HEK293T (cell line): ENCODE measurements around the gene SLC38A10.

Experiments used
- CTCF ChIA-PET: fragments of 350-600 bp; formaldehyde crosslinking; extraction: SDS; loops from one replicate; lab custom pipeline; 2021; ENCODE audit warnings: antibody characterized with exemption, inconsistent platforms; lab: Yijun Ruan, JAX
- POLR2A ChIA-PET: fragments of 350-600 bp; formaldehyde crosslinking; extraction: SDS; loops from one replicate; lab custom pipeline; 2020; ENCODE audit warnings: antibody characterized with exemption, inconsistent platforms; lab: Yijun Ruan, JAX
- DNase-seq: peaks from one replicate; pipeline ENCODE4 v3.0.0; 2012; ENCODE audit warnings: mixed read lengths; ENCODE audit errors: extremely low spot score
- ARNT ChIP-seq: fragments of 450-650 bp; IDR thresholded peaks from 2 replicates; pipeline ENCODE4 v1.6.1; 2017; ENCODE audit warnings: mild to moderate bottlenecking
- BHLHE40 ChIP-seq: fragments of 450-650 bp; IDR thresholded peaks from 2 replicates; pipeline ENCODE4 v1.6.1; 2016; ENCODE audit warnings: mild to moderate bottlenecking, moderate library complexity, borderline replicate concordance
- CTBP1 ChIP-seq: fragments of 450-650 bp; IDR thresholded peaks from 2 replicates; pipeline ENCODE4 v1.6.1; 2016; ENCODE audit warnings: borderline replicate concordance
- ELF4 ChIP-seq: fragments of 450-650 bp; IDR thresholded peaks from 2 replicates; pipeline ENCODE4 v1.6.1; 2017; ENCODE audit warnings: antibody characterized with exemption
- FOXA1 ChIP-seq: fragments of 450-650 bp; IDR thresholded peaks from 2 replicates; pipeline ENCODE4 v1.6.1; 2016; ENCODE audit warnings: mild to moderate bottlenecking
- FOXK2 ChIP-seq: fragments of 450-650 bp; IDR thresholded peaks from 2 replicates; pipeline ENCODE4 v1.6.1; 2016; ENCODE audit warnings: mild to moderate bottlenecking
- FOXM1 ChIP-seq: fragments of 450-650 bp; IDR thresholded peaks from 2 replicates; pipeline ENCODE4 v1.6.1; 2017; ENCODE audit warnings: mild to moderate bottlenecking, borderline replicate concordance
- HDGF ChIP-seq: fragments of 450-650 bp; IDR thresholded peaks from 2 replicates; pipeline ENCODE4 v1.6.1; 2017; ENCODE audit warnings: antibody characterized with exemption, borderline replicate concordance
- L3MBTL2 ChIP-seq: fragments of 450-650 bp; conservative IDR thresholded peaks from 2 replicates; pipeline ENCODE4 v1.6.1; 2016; ENCODE audit warnings: mild to moderate bottlenecking
- LEF1 ChIP-seq: fragments of 450-650 bp; IDR thresholded peaks from 2 replicates; pipeline ENCODE4 v1.6.1; 2017; ENCODE audit warnings: mild to moderate bottlenecking, borderline replicate concordance
- NFRKB ChIP-seq: fragments of 450-650 bp; IDR thresholded peaks from 2 replicates; pipeline ENCODE4 v1.6.1; 2016; ENCODE audit warnings: mild to moderate bottlenecking, moderate library complexity
- PKNOX1 ChIP-seq: fragments of 450-650 bp; IDR thresholded peaks from 2 replicates; pipeline ENCODE4 v1.6.1; 2016
- SP1 ChIP-seq: fragments of 450-650 bp; IDR thresholded peaks from 2 replicates; pipeline ENCODE4 v1.6.1; 2017
- SUZ12 ChIP-seq: fragments of 450-650 bp; IDR thresholded peaks from 2 replicates; pipeline ENCODE4 v1.6.1; 2016; ENCODE audit warnings: mild to moderate bottlenecking
- TARDBP ChIP-seq: fragments of 450-650 bp; IDR thresholded peaks from 2 replicates; pipeline ENCODE4 v1.6.1; 2016
- ZNF384 ChIP-seq: fragments of 450-650 bp; IDR thresholded peaks from 2 replicates; pipeline ENCODE4 v1.6.1; 2016

Gene SLC38A10

GRCh38 chr17:81276781-81277180 lies 18.3 kb downstream of the SLC38A10 start:
- ChIA-PET CTCF (no interaction called here), POLR2A (no interaction called here)
- TF ChIP-seq HDGF = no peak
- TF ChIP-seq TARDBP = no peak
- no peak for TF ChIP-seq LEF1
- no peak for TF ChIP-seq FOXM1
- TF ChIP-seq SUZ12 = no peak
- TF ChIP-seq L3MBTL2 = no peak
- no peak for TF ChIP-seq ELF4
- TF ChIP-seq FOXK2 = no peak
- TF ChIP-seq FOXA1 = no peak
- no peak for TF ChIP-seq SP1
- DNase-seq = no peak

GRCh38 chr17:81274471-81274855 lies 20.6 kb downstream of the SLC38A10 start:
- TF ChIP-seq HDGF = no peak
- no peak for TF ChIP-seq FOXK2
- TF ChIP-seq L3MBTL2 = no peak
- no peak for TF ChIP-seq NFRKB
- no peak for TF ChIP-seq LEF1
- no peak for TF ChIP-seq FOXM1
- no peak for TF ChIP-seq CTBP1
- TF ChIP-seq SUZ12 = no peak
- DNase-seq = no peak
- ChIA-PET CTCF (no interaction called here), POLR2A (interaction anchor here (0.7 kb wide), 2 partner anchors 105 to 128 kb away, joined by 3 to 4 read pairs; no protein-coding TSS in a partner anchor)

GRCh38 chr17:81273698-81274470 lies 21.2 kb downstream of the SLC38A10 start:
- DNase-seq = no peak
- TF ChIP-seq CTBP1 = no peak
- TF ChIP-seq L3MBTL2 = no peak
- no peak for TF ChIP-seq ARNT
- no peak for TF ChIP-seq LEF1
- no peak for TF ChIP-seq PKNOX1
- ChIA-PET POLR2A (no interaction called here), CTCF (no interaction called here)

GRCh38 chr17:81272616-81273015 lies 22.5 kb downstream of the SLC38A10 start:
- DNase-seq = no peak
- ChIA-PET POLR2A (no interaction called here), CTCF (no interaction called here)
- no peak for TF ChIP-seq ELF4
- no peak for TF ChIP-seq SUZ12
- no peak for TF ChIP-seq LEF1
- TF ChIP-seq L3MBTL2 = no peak
- no peak for TF ChIP-seq FOXM1
- no peak for TF ChIP-seq HDGF
- no peak for TF ChIP-seq ARNT
- TF ChIP-seq FOXK2 = no peak
- TF ChIP-seq ZNF384 = no peak
- no peak for TF ChIP-seq NFRKB
- TF ChIP-seq CTBP1 = no peak
- no peak for TF ChIP-seq SP1
- TF ChIP-seq FOXA1 = no peak
- TF ChIP-seq BHLHE40 = no peak

- no peak for DNase-seq
- ChIA-PET POLR2A (interaction anchor here (1.9 kb wide), 1 partner anchor 242 kb away, joined by 4 read pairs; the partner anchor contains the start of gene ACTG1), CTCF (no interaction called here)
- TF ChIP-seq ELF4 = no peak
- TF ChIP-seq ZNF384 = no peak
- no peak for TF ChIP-seq ARNT
- no peak for TF ChIP-seq NFRKB
- TF ChIP-seq SUZ12 = no peak
- TF ChIP-seq HDGF = no peak
- no peak for TF ChIP-seq PKNOX1
- TF ChIP-seq FOXK2 = no peak
- TF ChIP-seq FOXA1 = no peak
Observed at GRCh38 chr17:81271226-81271625, 23.9 kb downstream of the SLC38A10 start.

- POLR2A ChIA-PET = interaction anchor here (1.9 kb wide), 1 partner anchor 242 kb away, joined by 4 read pairs; the partner anchor contains the start of gene ACTG1
- no peak for DNase-seq
- CTCF ChIA-PET = no interaction called here
- no peak for TF ChIP-seq FOXM1
- TF ChIP-seq HDGF = no peak
- TF ChIP-seq NFRKB = no peak
Observed at GRCh38 chr17:81270279-81270678, 24.8 kb downstream of the SLC38A10 start.

- DNase-seq = no peak
- TF ChIP-seq FOXA1 (no peak), SP1 (no peak), FOXK2 (no peak), L3MBTL2 (no peak), ELF4 (no peak), PKNOX1 (no peak), ZNF384 (no peak)
- CTCF ChIA-PET = interaction anchor here (0.9 kb wide), 1 partner anchor 22 kb away, joined by 3 read pairs; no protein-coding TSS in a partner anchor
- POLR2A ChIA-PET = no interaction called here
Observed at GRCh38 chr17:81267390-81268067, 27.6 kb downstream of the SLC38A10 start.
